ENCODE measurements around the gene PPM1F. TPM values are rescaled to one million over a fixed set of nuclear protein-coding genes. Genes with fewer than 3 reads are reported as not detected.

PPM1F gene
- total and polyA plus RNA-seq, 10 of the 15 experiments (the other 5 are each of a cell fraction or from before 2014, with no cell fraction given), result 0.55 to 26.3 (median 9.7) TPM

DNA sequence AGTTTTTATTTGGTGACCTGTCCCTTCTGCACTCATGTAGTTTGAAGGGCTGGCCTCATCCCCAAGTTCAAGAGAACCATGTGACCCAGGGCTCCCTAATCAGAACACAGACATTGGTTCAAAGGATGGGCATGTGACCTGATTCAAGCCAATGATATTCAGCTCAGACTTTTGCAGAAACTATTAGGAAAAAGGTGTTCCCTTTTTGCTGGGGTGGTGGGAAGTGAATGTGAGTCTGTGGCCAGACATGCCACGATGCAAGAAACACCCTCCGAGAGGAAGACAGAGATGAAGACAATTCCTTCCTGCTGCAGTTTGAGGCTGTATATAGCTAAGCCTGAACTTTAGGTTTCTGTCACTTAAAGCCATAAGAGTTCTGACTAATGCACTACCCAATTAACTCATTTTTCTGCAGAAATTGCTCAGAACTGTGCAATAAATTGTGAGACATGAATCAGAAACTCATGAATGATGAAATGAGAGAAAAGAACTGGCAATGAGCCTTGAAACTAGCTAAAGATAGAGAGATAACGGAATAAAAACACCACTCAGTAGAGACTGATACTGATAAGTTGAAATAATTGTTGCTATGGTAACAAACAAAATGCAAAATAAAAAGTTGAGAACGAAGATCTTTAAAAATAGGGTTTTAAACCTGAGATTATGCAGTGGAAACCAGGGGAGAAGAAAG lies 76.0 kb downstream of the PPM1F start:
- BruUV-seq (replicated peaks), result no TSS peak
- Histone ChIP-seq H3K9me3 (replicated peaks; ENCODE audit: control insufficient read depth, insufficient read depth, low read length) (no peaks in the 10 kb centered on the region), H3K27me3 (replicated peaks in 1 of 2; ENCODE audit: control insufficient read depth in 2 of 2, insufficient read depth in 2 of 2, low read length in 1 of 2) (no peaks in the 10 kb centered on the region), H3K4me2 (ENCODE audit: control insufficient read depth, insufficient read depth) (no peak overlapping the region), H3K4me3 (no peak overlapping the region), H4K20me1 (ENCODE audit: control insufficient read depth, insufficient read depth) (no peaks in the 10 kb centered on the region), H3K36me3 (ENCODE audit: control insufficient read depth in 2 of 2, insufficient read depth in 2 of 2, low read length in 1 of 2) (no peaks in the 10 kb centered on the region), H3K9ac (ENCODE audit: control insufficient read depth, insufficient read depth, low read length) (no peak overlapping the region), H2AFZ (ENCODE audit: control insufficient read depth, low read depth, low read length) (no peak overlapping the region; the same call in none of the 2 replicates), H3K4me1 (ENCODE audit: control insufficient read depth, insufficient read depth, low read length) (peaks cover 5% of the 10 kb centered on the region), H3K27ac (ENCODE audit: control insufficient read depth, insufficient read depth) (no peak overlapping the region), H3K79me2 (ENCODE audit: control insufficient read depth, insufficient read depth, low read length) (no peaks in the 10 kb centered on the region)
- intact Hi-C loops (cut with micrococcal nuclease; ENCODE audit: unreplicated experiment) (no loop called here), in situ Hi-C loops (cut with MboI) (loop anchor here (10.0 kb wide), 1 partner anchor 58 kb away; no protein-coding TSS in a partner anchor)
- RAD21 ChIA-PET (ENCODE audit: unreplicated experiment), result no interaction called here
- DNase-seq (ENCODE audit: low read depth, low spot score) (no peak), ATAC-seq (peak; percentile 85), FAIRE-seq (no peak)
- 2% methylated on average over 4 of the region's 4 CpGs for WGBS (ENCODE audit: insufficient coverage, insufficient replicate concordance, low lambda C conversion rate, missing lambda C conversion rate)
- SMC1A ChIA-PET (ENCODE audit: uncharacterized antibody, unreplicated experiment), result interaction anchor here (0.6 to 2.0 kb wide), 3 partner anchors 11 to 81 kb away, joined by 3 to 6 read pairs (median 4); no protein-coding TSS in a partner anchor
- POLR2A ChIA-PET, result no interaction called here
- CTCF ChIA-PET, result no interaction called here
- TF ChIP-seq, protein P1, sequence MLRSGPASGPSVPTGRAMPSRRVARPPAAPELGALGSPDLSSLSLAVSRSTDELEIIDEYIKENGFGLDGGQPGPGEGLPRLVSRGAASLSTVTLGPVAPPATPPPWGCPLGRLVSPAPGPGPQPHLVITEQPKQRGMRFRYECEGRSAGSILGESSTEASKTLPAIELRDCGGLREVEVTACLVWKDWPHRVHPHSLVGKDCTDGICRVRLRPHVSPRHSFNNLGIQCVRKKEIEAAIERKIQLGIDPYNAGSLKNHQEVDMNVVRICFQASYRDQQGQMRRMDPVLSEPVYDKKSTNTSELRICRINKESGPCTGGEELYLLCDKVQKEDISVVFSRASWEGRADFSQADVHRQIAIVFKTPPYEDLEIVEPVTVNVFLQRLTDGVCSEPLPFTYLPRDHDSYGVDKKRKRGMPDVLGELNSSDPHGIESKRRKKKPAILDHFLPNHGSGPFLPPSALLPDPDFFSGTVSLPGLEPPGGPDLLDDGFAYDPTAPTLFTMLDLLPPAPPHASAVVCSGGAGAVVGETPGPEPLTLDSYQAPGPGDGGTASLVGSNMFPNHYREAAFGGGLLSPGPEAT (IDR thresholded peaks at IDR 0.05; ENCODE audit: low read depth), result no peak
- TF ChIP-seq ETV6 (conservative IDR thresholded peaks at IDR 0.05 in 1 of 2, IDR thresholded peaks at IDR 0.05 in 1 of 2; ENCODE audit: borderline replicate concordance in 1 of 2, low read depth in 1 of 2) (peak in 1 of 2 experiments; percentile 75; a peak in 1 of 4 replicates), NFYA (IDR thresholded peaks at IDR 0.05; ENCODE audit: borderline replicate concordance, low read depth, low read length) (no peak), SRF (IDR thresholded peaks at IDR 0.05; ENCODE audit: low read depth in 2 of 2, low read length in 2 of 2) (peak in 1 of 2 experiments; percentile 72; a peak in 2 of 4 replicates), MEF2B (IDR thresholded peaks at IDR 0.05; ENCODE audit: partially characterized antibody, poor library complexity, severe bottlenecking) (no peak), ZBED1 (IDR thresholded peaks at IDR 0.05; ENCODE audit: borderline replicate concordance) (peak; percentile 49; the same call in 1 of the 2 replicates), BMI1 (IDR thresholded peaks at IDR 0.05; ENCODE audit: borderline replicate concordance) (peak; percentile 64; the same call in 1 of the 2 replicates), POLR2A (IDR thresholded peaks at IDR 0.05; ENCODE audit: low read depth, low read length) (no peak), RUNX3 (IDR thresholded peaks at IDR 0.05; ENCODE audit: low read length) (peak; percentile 76), MEF2A (IDR thresholded peaks at IDR 0.05; ENCODE audit: insufficient read depth, low read depth, low read length) (peak; percentile 67; the same call in 1 of the 2 replicates), EED (IDR thresholded peaks at IDR 0.05; ENCODE audit: low read depth) (peak; percentile 70), RAD51 (IDR thresholded peaks at IDR 0.05) (peak; percentile 66; the same call in 1 of the 2 replicates), IKZF1 (conservative IDR thresholded peaks at IDR 0.05) (no peak), FOXM1 (IDR thresholded peaks at IDR 0.05; ENCODE audit: low read depth, low read length) (peak; percentile 77), SUPT20H (IDR thresholded peaks at IDR 0.05; ENCODE audit: borderline replicate concordance, control insufficient read depth, low read depth, low read length) (no peak), IRF4 (IDR thresholded peaks at IDR 0.05; ENCODE audit: low read depth, low read length) (peak; percentile 82; the same call in 1 of the 2 replicates)
- TF ChIP-seq, protein P2, sequence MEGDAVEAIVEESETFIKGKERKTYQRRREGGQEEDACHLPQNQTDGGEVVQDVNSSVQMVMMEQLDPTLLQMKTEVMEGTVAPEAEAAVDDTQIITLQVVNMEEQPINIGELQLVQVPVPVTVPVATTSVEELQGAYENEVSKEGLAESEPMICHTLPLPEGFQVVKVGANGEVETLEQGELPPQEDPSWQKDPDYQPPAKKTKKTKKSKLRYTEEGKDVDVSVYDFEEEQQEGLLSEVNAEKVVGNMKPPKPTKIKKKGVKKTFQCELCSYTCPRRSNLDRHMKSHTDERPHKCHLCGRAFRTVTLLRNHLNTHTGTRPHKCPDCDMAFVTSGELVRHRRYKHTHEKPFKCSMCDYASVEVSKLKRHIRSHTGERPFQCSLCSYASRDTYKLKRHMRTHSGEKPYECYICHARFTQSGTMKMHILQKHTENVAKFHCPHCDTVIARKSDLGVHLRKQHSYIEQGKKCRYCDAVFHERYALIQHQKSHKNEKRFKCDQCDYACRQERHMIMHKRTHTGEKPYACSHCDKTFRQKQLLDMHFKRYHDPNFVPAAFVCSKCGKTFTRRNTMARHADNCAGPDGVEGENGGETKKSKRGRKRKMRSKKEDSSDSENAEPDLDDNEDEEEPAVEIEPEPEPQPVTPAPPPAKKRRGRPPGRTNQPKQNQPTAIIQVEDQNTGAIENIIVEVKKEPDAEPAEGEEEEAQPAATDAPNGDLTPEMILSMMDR (IDR thresholded peaks at IDR 0.05 in 2 of 3, conservative IDR thresholded peaks at IDR 0.05 in 1 of 3; ENCODE audit: control insufficient read depth in 2 of 3, extremely low read depth in 1 of 3, insufficient read depth in 1 of 3, low read depth in 3 of 3, low read length in 3 of 3), result no peak
- TF ChIP-seq, protein P3, sequence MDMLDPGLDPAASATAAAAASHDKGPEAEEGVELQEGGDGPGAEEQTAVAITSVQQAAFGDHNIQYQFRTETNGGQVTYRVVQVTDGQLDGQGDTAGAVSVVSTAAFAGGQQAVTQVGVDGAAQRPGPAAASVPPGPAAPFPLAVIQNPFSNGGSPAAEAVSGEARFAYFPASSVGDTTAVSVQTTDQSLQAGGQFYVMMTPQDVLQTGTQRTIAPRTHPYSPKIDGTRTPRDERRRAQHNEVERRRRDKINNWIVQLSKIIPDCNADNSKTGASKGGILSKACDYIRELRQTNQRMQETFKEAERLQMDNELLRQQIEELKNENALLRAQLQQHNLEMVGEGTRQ (IDR thresholded peaks at IDR 0.05; ENCODE audit: borderline replicate concordance, low read depth, low read length), result no peak; the same call in 1 of the 2 replicates

Data from GM12878 (cell line).